Activated gamma-delta T cell treated with Interleukin-2 at 50 U/mL for 16 hours (primary cell): Measurements from ENCODE around the gene PPIH.
"Not testable (repeated sequence)": the region's sequence is repeated elsewhere in the genome, so short reads cannot be mapped to it uniquely, and the experiment has no call there.

Source experiments
- DNase-seq: peaks from one replicate; pipeline ENCODE4 v3.0.0-alpha.2; 2020

PPIH gene

GRCh38 chr1:42657981-42658876, at the start of gene PPIH:
Gene PPIH (plus strand): TSS chr1:42658423. CDS start chr1:42658447, 24 bp downstream.
- peak; percentile 94 for DNase-seq

- no peak for DNase-seq
Observed at GRCh38 chr1:42613803-42614131, 44.5 kb upstream of the PPIH start.

GRCh38 chr1:42618866-42619265, 39.4 kb upstream of the PPIH start:
- DNase-seq: no peak

- no peak for DNase-seq
Observed at GRCh38 chr1:42620307-42620706, 37.9 kb upstream of the PPIH start.

- DNase-seq: not testable (repeated sequence)
Observed at GRCh38 chr1:42621180-42621579, 37.0 kb upstream of the PPIH start.

- DNase-seq: not testable (repeated sequence)
Observed at GRCh38 chr1:42627205-42627604, 31.0 kb upstream of the PPIH start.

GRCh38 chr1:42639116-42639515, 19.1 kb upstream of the PPIH start:
- DNase-seq: no peak

- DNase-seq: no peak
Observed at GRCh38 chr1:42646056-42646455, 12.2 kb upstream of the PPIH start.

- no peak for DNase-seq
Observed at GRCh38 chr1:42657201-42657600, 1.0 kb upstream of the PPIH start.

- no peak for DNase-seq
Observed at GRCh38 chr1:42658877-42659337, 684 bp downstream of the PPIH start.

GRCh38 chr1:42660907-42661500, 2.8 kb downstream of the PPIH start:
- DNase-seq: no peak

GRCh38 chr1:42669936-42670335, 11.7 kb downstream of the PPIH start:
- no peak for DNase-seq

GRCh38 chr1:42670425-42670824, 12.2 kb downstream of the PPIH start:
- no peak for DNase-seq

GRCh38 chr1:42674214-42674613, 16.0 kb downstream of the PPIH start:
- no peak for DNase-seq

GRCh38 chr1:42674682-42675081, 16.5 kb downstream of the PPIH start:
- DNase-seq: no peak

- no peak for DNase-seq
Observed at GRCh38 chr1:42675467-42675866, 17.2 kb downstream of the PPIH start.

- no peak for DNase-seq
Observed at GRCh38 chr1:42676534-42677087, 18.4 kb downstream of the PPIH start.

- no peak for DNase-seq
Observed at GRCh38 chr1:42679364-42679983, 21.3 kb downstream of the PPIH start.

- no peak for DNase-seq
Observed at GRCh38 chr1:42680055-42680454, 21.8 kb downstream of the PPIH start.

- DNase-seq: no peak
Observed at GRCh38 chr1:42680921-42681683, 22.9 kb downstream of the PPIH start.

- peak; percentile 94 for DNase-seq
Observed at GRCh38 chr1:42681741-42682483, 23.7 kb downstream of the PPIH start, which contains the start of gene YBX1. Gene YBX1 (plus strand): TSS chr1:42682418. CDS start chr1:42682566, 148 bp downstream.

GRCh38 chr1:42682484-42682738, 24.2 kb downstream of the PPIH start:
- not testable (repeated sequence) for DNase-seq
